GM23338 (cell line): Measurements from ENCODE around the gene DENND5B. TPM values are rescaled to one million over a fixed set of nuclear protein-coding genes. Genes with fewer than 3 reads are reported as not detected.

ENCODE experiments used
- ATAC-seq: fragments of 200-7000 bp; cut with Tn5 transposase; 3 replicates; pipeline ENCODE4 v1.9.1; 2020
- DNase-seq: peaks from one replicate; pipeline ENCODE4 v3.0.0-alpha.2; 2015; ENCODE audit warnings: low spot score
- H2AFZ ChIP-seq: fragments of 200-600 bp; sonication (generic); 2 replicates; pipeline ENCODE4 v1.8.0; 2016; ENCODE audit warnings: antibody characterized with exemption, mild to moderate bottlenecking, moderate library complexity
- H3F3A ChIP-seq: fragments of 200-600 bp; sonication (generic); replicated peaks from 2 replicates; pipeline ENCODE4 v1.8.0; 2017; ENCODE audit warnings: antibody characterized with exemption, mixed run types, low read depth
- H3K27ac ChIP-seq: fragments of 200-600 bp; sonication (generic); 2 replicates; pipeline ENCODE4 v1.6.1; 2016; ENCODE audit warnings: low read depth
- H3K27me3 ChIP-seq: fragments of 200-600 bp; sonication (generic); 2 replicates; pipeline ENCODE4 v1.8.0; 2016; ENCODE audit warnings: mild to moderate bottlenecking, mixed run types, moderate library complexity; ENCODE audit not compliant: insufficient read depth
- H3K36me3 ChIP-seq: fragments of 200-600 bp; sonication (generic); 2 replicates; pipeline ENCODE4 v1.8.0; 2016; ENCODE audit warnings: mild to moderate bottlenecking; ENCODE audit not compliant: insufficient read depth
- H3K4me1 ChIP-seq: fragments of 200-600 bp; sonication (generic); 2 replicates; pipeline ENCODE4 v1.8.0; 2016; ENCODE audit warnings: mild to moderate bottlenecking, moderate library complexity; ENCODE audit not compliant: insufficient read depth
- H3K4me2 ChIP-seq: fragments of 200-600 bp; sonication (generic); 2 replicates; pipeline ENCODE4 v1.7.1; 2017; ENCODE audit warnings: mixed run types
- H3K4me3 ChIP-seq: fragments of 200-600 bp; sonication (generic); 2 replicates; pipeline ENCODE4 v1.6.1; 2016; ENCODE audit warnings: mixed run types
- H3K79me2 ChIP-seq: fragments of 200-600 bp; sonication (generic); replicated peaks from 2 replicates; pipeline ENCODE4 v1.8.0; 2017; ENCODE audit warnings: mild to moderate bottlenecking; ENCODE audit not compliant: insufficient read depth
- H3K9me2 ChIP-seq: fragments of 200-600 bp; sonication (generic); 2 replicates; pipeline ENCODE4 v1.8.0; 2017; ENCODE audit not compliant: insufficient read depth
- H4K20me1 ChIP-seq: fragments of 200-600 bp; sonication (generic); replicated peaks from 2 replicates; pipeline ENCODE4 v1.8.0; 2017; ENCODE audit warnings: mild to moderate bottlenecking; ENCODE audit not compliant: insufficient read depth
- H3K27ac Mint-ChIP-seq: 2 replicates; pipeline ENCODE4 v1.8.0; 2020; ENCODE audit warnings: inconsistent platforms, mild to moderate bottlenecking, moderate library complexity, mixed read lengths
- H3K27me3 Mint-ChIP-seq: 3 replicates; pipeline ENCODE4 v1.8.0; 2022; ENCODE audit warnings: low read depth, mild to moderate bottlenecking, moderate library complexity, mixed read lengths, inconsistent platforms; ENCODE audit not compliant: insufficient read depth, poor library complexity
- H3K36me3 Mint-ChIP-seq: 3 replicates; pipeline ENCODE4 v1.8.0; 2021; ENCODE audit warnings: low read depth, mild to moderate bottlenecking, inconsistent platforms, moderate library complexity, mixed read lengths
- H3K4me1 Mint-ChIP-seq: 3 replicates; pipeline ENCODE4 v1.8.0; 2020; ENCODE audit warnings: mild to moderate bottlenecking, inconsistent platforms, mixed read lengths
- H3K4me3 Mint-ChIP-seq: 3 replicates; pipeline ENCODE4 v1.8.0; 2021; ENCODE audit warnings: moderate library complexity, mild to moderate bottlenecking, inconsistent platforms, mixed read lengths
- H3K9me3 Mint-ChIP-seq: 3 replicates; pipeline ENCODE4 v1.8.0; 2020; ENCODE audit warnings: moderate library complexity, mild to moderate bottlenecking, inconsistent platforms, mixed read lengths
- CREB1 ChIP-seq: fragments of 250-450 bp; sonication (Bioruptor Pico); IDR thresholded peaks from 2 replicates; pipeline ENCODE4 v1.5.0; 2020; ENCODE audit warnings: low read depth, mild to moderate bottlenecking, moderate library complexity
- CTCF ChIP-seq, 2 experiments: fragments of 200-600 bp in 1 of 2; sonication (generic) in 1 of 2; conservative IDR thresholded peaks; 2 replicates each; pipeline versions ENCODE4 v1.5.1 to v1.6.1; 2016 to 2017; ENCODE audit warnings: antibody characterized with exemption in 2 of 2, low read depth in 2 of 2, mild to moderate bottlenecking in 2 of 2, moderate library complexity in 1 of 2
- ETS1 ChIP-seq: IDR thresholded peaks from 2 replicates; pipeline ENCODE4 v1.6.1; 2016; ENCODE audit warnings: antibody characterized with exemption
- EZH2 ChIP-seq: fragments of 200-600 bp; sonication (generic); IDR thresholded peaks from one replicate; pipeline ENCODE4 v1.8.0; 2017; ENCODE audit warnings: antibody characterized with exemption, mild to moderate bottlenecking, low read depth; ENCODE audit not compliant: unreplicated experiment
- EZH2phosphoT487 ChIP-seq: fragments of 200-600 bp; sonication (generic); IDR thresholded peaks from one replicate; pipeline ENCODE4 v1.8.1; 2018; ENCODE audit warnings: antibody characterized with exemption; ENCODE audit not compliant: unreplicated experiment
- JUNB ChIP-seq: IDR thresholded peaks from one replicate; pipeline ENCODE4 v1.6.1; 2016; ENCODE audit warnings: antibody characterized with exemption; ENCODE audit not compliant: unreplicated experiment
- NANOG ChIP-seq: IDR thresholded peaks from 2 replicates; pipeline ENCODE4 v1.6.1; 2016; ENCODE audit warnings: antibody characterized with exemption, borderline replicate concordance
- POLR2AphosphoS5 ChIP-seq: IDR thresholded peaks from 2 replicates; pipeline ENCODE4 v1.6.1; 2016; ENCODE audit warnings: antibody characterized with exemption, low read depth
- REST ChIP-seq: IDR thresholded peaks from one replicate; pipeline ENCODE4 v1.6.1; 2018; ENCODE audit warnings: antibody characterized with exemption; ENCODE audit not compliant: unreplicated experiment
- STAT1 ChIP-seq: IDR thresholded peaks from one replicate; pipeline ENCODE4 v1.6.1; 2016; ENCODE audit warnings: antibody characterized with exemption; ENCODE audit not compliant: unreplicated experiment
- ZNF114 ChIP-seq: fragments of 250-450 bp; sonication (Bioruptor Pico); IDR thresholded peaks from 2 replicates; pipeline ENCODE4 v1.5.0; 2020; ENCODE audit warnings: mild to moderate bottlenecking, moderate library complexity
- ZNF331 ChIP-seq: fragments of 250-450 bp; sonication (Bioruptor Pico); IDR thresholded peaks from 2 replicates; pipeline ENCODE4 v1.5.0; 2020; ENCODE audit warnings: low read depth, mild to moderate bottlenecking, moderate library complexity
- ZNF462 ChIP-seq: fragments of 250-450 bp; sonication (Bioruptor Pico); IDR thresholded peaks from 2 replicates; pipeline ENCODE4 v1.5.0; 2020; ENCODE audit warnings: mild to moderate bottlenecking, moderate library complexity
- polyA plus RNA-seq: library from polyadenylated mRNA; unstranded; fragments of >200 nt; fragmentation: Nextera tagmentation; extraction: Ambion mirVana; gene quantifications from 2 replicates; pipeline ENCODE4 v1.2.1, GENCODE V29; 2016
- total RNA-seq: library from RNA; depleted of rRNA; stranded (reverse); fragments of >200 nt; shearing (Covaris generic); gene quantifications from 2 replicates; pipeline ENCODE4 v1.2.3, GENCODE V29; 2014

Gene DENND5B
- total and polyA plus RNA-seq, 2 experiments from 2014 or later, result 6.5 to 17.2 TPM

- Histone ChIP-seq H4K20me1 (no peaks in the 10 kb centered on the region), H3K79me2 (peaks cover 17% of the 10 kb centered on the region), H3K27me3 (no peaks in the 10 kb centered on the region), H3K27ac (peak overlapping the region; percentile 99), H3K4me2 (peak overlapping the region; percentile 55), H3F3A (0 out of 2 replicates have a peak, but pooled peaks cover 4% of the 10 kb centered on the region), H3K36me3 (no peaks in the 10 kb centered on the region), H3K9me2 (no peaks in the 10 kb centered on the region), H3K4me1 (peaks cover 18% of the 10 kb centered on the region; the same call in 1 of the 2 replicates), H2AFZ (no peak overlapping the region), H3K4me3 (peak overlapping the region; percentile 45)
- Mint-ChIP-seq H3K4me3 (peak overlapping the region; percentile 70), H3K4me1 (peaks cover 42% of the 10 kb centered on the region), H3K9me3 (peaks cover 3% of the 10 kb centered on the region; the same call in 2 of the 3 replicates), H3K36me3 (peaks cover 5% of the 10 kb centered on the region), H3K27ac (peak overlapping the region; percentile 99), H3K27me3 (peaks cover 15% of the 10 kb centered on the region)
- peak; percentile 24 for ATAC-seq
- TF ChIP-seq CTCF (conservative IDR thresholded peaks at IDR 0.05; ENCODE audit: low read depth in 2 of 2) (no peak; a peak in 1 of 4 replicates), ZNF114 (CRISPR knock-in tag) (no peak), CREB1 (0 out of 2 replicates have a peak, but pooled peaks have one; percentile 7), POLR2AphosphoS5 (peak; percentile 32; the same call in 1 of the 2 replicates), REST (no peak), EZH2phosphoT487 (no peak), ETS1 (no peak), STAT1 (no peak), EZH2 (no peak), ZNF331 (CRISPR knock-in tag) (no peak; the same call in 1 of the 2 replicates), ZNF462 (CRISPR knock-in tag) (no peak), JUNB (no peak), NANOG (no peak)
- DNase-seq, result peak; percentile 86
Observed at GRCh38 chr12:31369712-31370521, 221.0 kb downstream of the DENND5B start.
